ENCODE data around the gene TNPO1.

GRCh38 chr5:72908664-72909063 lies 92.2 kb downstream of the TNPO1 start:
- TF ChIP-seq ZNF488 (tag by site-specific recombination; IDR thresholded peaks at IDR 0.05) (no peak), BCL6B (tag by site-specific recombination; IDR thresholded peaks at IDR 0.05) (no peak)
